K562 (cell line): ENCODE results near the gene PERP.

Experiments used
- CEBPG ChIP-seq, 3 experiments: fragments of 200-800 bp in 1 of 3; sonication (Bioruptor generic) in 1 of 3; sonication (generic) in 1 of 3; formaldehyde crosslinking in 1 of 3; IDR thresholded peaks in 2 of 3; conservative IDR thresholded peaks in 1 of 3; 2 replicates each; pipeline versions ENCODE4 v1.6.1 to v1.8.0; 2016 to 2022; ENCODE audit warnings: missing compliant biosample characterization in 2 of 3, missing genetic modification characterization in 2 of 3, mild to moderate bottlenecking in 1 of 3, missing genetic modification reagents in 1 of 3
- ELF1 ChIP-seq: fragments of 200-800 bp; sonication (Bioruptor generic); IDR thresholded peaks from 2 replicates; pipeline ENCODE4 v1.6.1; 2016; ENCODE audit warnings: missing genetic modification characterization, missing compliant biosample characterization
- FIP1L1 ChIP-seq: fragments of 200-400 bp; formaldehyde crosslinking; IDR thresholded peaks from 2 replicates; pipeline ENCODE4 v1.6.1; 2018; ENCODE audit warnings: mild to moderate bottlenecking, low read depth, low read length; ENCODE audit not compliant: poor library complexity, severe bottlenecking
- FOXK1 ChIP-seq: sonication (generic); formaldehyde crosslinking; IDR thresholded peaks from 2 replicates; pipeline ENCODE4 v1.8.0; 2022; ENCODE audit warnings: missing genetic modification reagents, mild to moderate bottlenecking, borderline replicate concordance
- ZNF274 ChIP-seq: IDR thresholded peaks from 2 replicates; pipeline ENCODE4 v1.6.1; 2011; ENCODE audit warnings: low read depth, mild to moderate bottlenecking, low read length, moderate library complexity, borderline replicate concordance
- TF ChIP-seq, protein P1 (sequence below): fragments of 250-450 bp; sonication (Bioruptor Pico); IDR thresholded peaks from 2 replicates; pipeline ENCODE4 v1.5.0; 2020; ENCODE audit warnings: mild to moderate bottlenecking, borderline replicate concordance
- TF ChIP-seq, protein P2 (sequence below), 3 experiments: IDR thresholded peaks in 2 of 3; conservative IDR thresholded peaks in 1 of 3; 2 replicates each; pipeline ENCODE4 v1.5.1; 2011 to 2012; ENCODE audit warnings: low read length in 3 of 3, mild to moderate bottlenecking in 3 of 3, control low read depth in 2 of 3, improper control_type of control experiment in 1 of 3, inconsistent platforms in 1 of 3, low read depth in 1 of 3, mixed read lengths in 1 of 3, moderate library complexity in 1 of 3; ENCODE audit not compliant: insufficient read depth in 2 of 3

DNA sequence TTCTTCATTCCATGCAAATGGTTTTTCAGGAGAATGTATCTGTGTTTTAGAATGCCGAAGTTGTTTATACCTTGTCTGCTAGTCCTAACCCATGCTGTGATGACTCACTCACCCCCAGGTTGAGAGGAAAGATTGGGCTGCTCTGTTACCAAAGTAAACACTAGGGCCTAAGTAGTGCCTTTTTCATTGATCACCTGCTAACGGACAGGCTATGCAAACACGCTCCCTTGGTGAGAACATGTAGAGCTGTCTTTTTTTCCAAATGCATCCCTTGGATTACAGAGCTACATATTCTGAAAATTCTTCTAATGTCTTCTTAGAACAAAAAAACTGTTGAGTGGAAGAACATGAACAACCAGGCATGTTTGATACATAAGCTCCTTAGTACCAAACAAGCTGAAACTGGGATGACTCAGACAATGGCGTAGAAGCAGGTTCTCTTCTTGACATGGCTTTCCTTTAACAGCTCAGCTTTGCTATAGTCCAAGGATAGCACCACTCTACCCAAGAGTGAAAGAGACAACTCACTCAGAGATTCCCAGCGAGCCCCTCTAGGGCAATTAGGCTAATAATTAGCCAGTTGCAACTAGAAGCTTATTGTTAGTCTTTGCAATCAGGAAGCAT lies 20.5 kb downstream of the PERP start:
- TF ChIP-seq ZNF274 (no peak), CEBPG (CRISPR knock-in tag; IDR thresholded peaks at IDR 0.05) (no peak), CEBPG (tag; conservative IDR thresholded peaks at IDR 0.05 in 1 of 2, IDR thresholded peaks at IDR 0.05 in 1 of 2) (no peak), FOXK1 (CRISPR knock-in tag) (no peak), FIP1L1 (no peak), ELF1 (no peak)
- TF ChIP-seq, protein P1, sequence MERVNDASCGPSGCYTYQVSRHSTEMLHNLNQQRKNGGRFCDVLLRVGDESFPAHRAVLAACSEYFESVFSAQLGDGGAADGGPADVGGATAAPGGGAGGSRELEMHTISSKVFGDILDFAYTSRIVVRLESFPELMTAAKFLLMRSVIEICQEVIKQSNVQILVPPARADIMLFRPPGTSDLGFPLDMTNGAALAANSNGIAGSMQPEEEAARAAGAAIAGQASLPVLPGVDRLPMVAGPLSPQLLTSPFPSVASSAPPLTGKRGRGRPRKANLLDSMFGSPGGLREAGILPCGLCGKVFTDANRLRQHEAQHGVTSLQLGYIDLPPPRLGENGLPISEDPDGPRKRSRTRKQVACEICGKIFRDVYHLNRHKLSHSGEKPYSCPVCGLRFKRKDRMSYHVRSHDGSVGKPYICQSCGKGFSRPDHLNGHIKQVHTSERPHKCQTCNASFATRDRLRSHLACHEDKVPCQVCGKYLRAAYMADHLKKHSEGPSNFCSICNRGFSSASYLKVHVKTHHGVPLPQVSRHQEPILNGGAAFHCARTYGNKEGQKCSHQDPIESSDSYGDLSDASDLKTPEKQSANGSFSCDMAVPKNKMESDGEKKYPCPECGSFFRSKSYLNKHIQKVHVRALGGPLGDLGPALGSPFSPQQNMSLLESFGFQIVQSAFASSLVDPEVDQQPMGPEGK (CRISPR knock-in tag): no peak
- TF ChIP-seq, protein P2, sequence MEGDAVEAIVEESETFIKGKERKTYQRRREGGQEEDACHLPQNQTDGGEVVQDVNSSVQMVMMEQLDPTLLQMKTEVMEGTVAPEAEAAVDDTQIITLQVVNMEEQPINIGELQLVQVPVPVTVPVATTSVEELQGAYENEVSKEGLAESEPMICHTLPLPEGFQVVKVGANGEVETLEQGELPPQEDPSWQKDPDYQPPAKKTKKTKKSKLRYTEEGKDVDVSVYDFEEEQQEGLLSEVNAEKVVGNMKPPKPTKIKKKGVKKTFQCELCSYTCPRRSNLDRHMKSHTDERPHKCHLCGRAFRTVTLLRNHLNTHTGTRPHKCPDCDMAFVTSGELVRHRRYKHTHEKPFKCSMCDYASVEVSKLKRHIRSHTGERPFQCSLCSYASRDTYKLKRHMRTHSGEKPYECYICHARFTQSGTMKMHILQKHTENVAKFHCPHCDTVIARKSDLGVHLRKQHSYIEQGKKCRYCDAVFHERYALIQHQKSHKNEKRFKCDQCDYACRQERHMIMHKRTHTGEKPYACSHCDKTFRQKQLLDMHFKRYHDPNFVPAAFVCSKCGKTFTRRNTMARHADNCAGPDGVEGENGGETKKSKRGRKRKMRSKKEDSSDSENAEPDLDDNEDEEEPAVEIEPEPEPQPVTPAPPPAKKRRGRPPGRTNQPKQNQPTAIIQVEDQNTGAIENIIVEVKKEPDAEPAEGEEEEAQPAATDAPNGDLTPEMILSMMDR (IDR thresholded peaks at IDR 0.05 in 2 of 3, conservative IDR thresholded peaks at IDR 0.05 in 1 of 3; ENCODE audit: insufficient read depth in 2 of 3, low read depth in 1 of 3, low read length in 3 of 3): no peak
